ENCODE measurements around the gene SHROOM3.

- TF ChIP-seq POLR2AphosphoS5 (IDR thresholded peaks at IDR 0.05; ENCODE audit: low read depth, low read length) (no peak), SIN3A (IDR thresholded peaks at IDR 0.05; ENCODE audit: borderline replicate concordance, insufficient read depth, low read length) (no peak), TAF1 (IDR thresholded peaks at IDR 0.05; ENCODE audit: borderline replicate concordance, insufficient read depth, low read length) (no peak), REST (IDR thresholded peaks at IDR 0.05; ENCODE audit: insufficient read depth in 1 of 2, low read depth in 2 of 2, low read length in 2 of 2) (no peak), FOXP2 (optimal IDR thresholded peaks at IDR 0.05; ENCODE audit: borderline replicate concordance, extremely low read depth, extremely low read length, insufficient read depth) (no peak)
These were observed 242.7 kb downstream of the SHROOM3 start for GRCh38 chr4:76677571-76678326.

Measured in PFSK-1 (cell line).